ENCODE data around the gene HLF. TPM values are rescaled to one million over a fixed set of nuclear protein-coding genes. Genes with fewer than 3 reads are reported as not detected.

The HLF gene
- total RNA-seq, 4 donors from 2014 or later, result 137 to 176 (median 154) TPM

GRCh38 chr17:55341432-55341831, 76.7 kb downstream of the HLF start:
- WGBS, result 92% methylated on average over 5 of the region's 5 CpGs

GRCh38 chr17:55342800-55343585, 78.2 kb downstream of the HLF start:
- Histone ChIP-seq H3K27ac (replicated peaks in 1 of 4) (no peak overlapping the region), H3K27me3 (no peaks in the 10 kb centered on the region), H3K36me3 (no peaks in the 10 kb centered on the region), H3K9me3 (peaks cover 0 to 5% (median 0%) of the 10 kb centered on the region in 4 donors), H3K4me1 (peaks cover 0 to 11% (median 0%) of the 10 kb centered on the region in 4 donors), H3K4me3 (no peak overlapping the region)
- TF ChIP-seq CTCF (IDR thresholded peaks at IDR 0.05) (no peak), EP300 (IDR thresholded peaks at IDR 0.05) (no peak), POLR2AphosphoS5 (IDR thresholded peaks at IDR 0.05) (no peak), POLR2A (IDR thresholded peaks at IDR 0.05; ENCODE audit: low read depth) (no peak)
- intact Hi-C loops (cut with DNase I), result no loop called here
- DNase-seq (ENCODE audit: extremely low spot score), result peak; percentile 79
- WGBS, result 80% methylated on average over 6 of the region's 6 CpGs

More at GRCh38 chr17:55341432-55341831, 76.7 kb downstream of the HLF start:
- H3K36me3 ChIP-seq, result no peaks in the 10 kb centered on the region
- peaks cover 0 to 11% (median 0%) of the 10 kb centered on the region in 4 donors for H3K4me1 ChIP-seq
- no peak for DNase-seq (ENCODE audit: extremely low spot score)
- H3K9me3 ChIP-seq, result peaks cover 0 to 1% (median 0%) of the 10 kb centered on the region in 4 donors
- no peaks in the 10 kb centered on the region for H3K27me3 ChIP-seq
- TF ChIP-seq POLR2AphosphoS5 (IDR thresholded peaks at IDR 0.05) (no peak), CTCF (IDR thresholded peaks at IDR 0.05) (no peak), POLR2A (IDR thresholded peaks at IDR 0.05; ENCODE audit: low read depth) (no peak), EP300 (IDR thresholded peaks at IDR 0.05) (no peak)
- H3K4me3 ChIP-seq, result no peak overlapping the region
- intact Hi-C loops (cut with DNase I), result no loop called here
- H3K27ac ChIP-seq (replicated peaks in 1 of 4), result no peak overlapping the region

GRCh38 chr17:55343900-55344513, 79.2 kb downstream of the HLF start:
- intact Hi-C loops (cut with DNase I), result no loop called here
- peaks cover 0 to 18% (median 7%) of the 10 kb centered on the region in 4 donors for H3K4me1 ChIP-seq
- H3K27me3 ChIP-seq, result no peaks in the 10 kb centered on the region
- H3K36me3 ChIP-seq, result no peaks in the 10 kb centered on the region
- TF ChIP-seq POLR2AphosphoS5 (IDR thresholded peaks at IDR 0.05) (no peak), POLR2A (IDR thresholded peaks at IDR 0.05; ENCODE audit: low read depth) (no peak), CTCF (IDR thresholded peaks at IDR 0.05) (no peak), EP300 (IDR thresholded peaks at IDR 0.05) (no peak)
- H3K4me3 ChIP-seq, result no peak overlapping the region
- H3K27ac ChIP-seq (replicated peaks in 1 of 4), result no peak overlapping the region
- peaks cover 0 to 5% (median 0%) of the 10 kb centered on the region in 4 donors for H3K9me3 ChIP-seq
- WGBS, result 81% methylated on average over 4 of the region's 4 CpGs
- peak; percentile 37 for DNase-seq (ENCODE audit: extremely low spot score)

- intact Hi-C loops (cut with DNase I), result no loop called here
- H3K36me3 ChIP-seq, result no peaks in the 10 kb centered on the region
- H3K9me3 ChIP-seq, result peaks cover 0 to 5% (median 0%) of the 10 kb centered on the region in 4 donors
- H3K4me1 ChIP-seq, result peaks cover 0 to 21% (median 10%) of the 10 kb centered on the region in 4 donors
- H3K4me3 ChIP-seq, result no peak overlapping the region
- no peaks in the 10 kb centered on the region for H3K27me3 ChIP-seq
- no peak overlapping the region for H3K27ac ChIP-seq (replicated peaks in 1 of 4)
- 87% methylated on average over 3 of the region's 3 CpGs for WGBS
- no peak for TF ChIP-seq EP300 (IDR thresholded peaks at IDR 0.05)
- DNase-seq (ENCODE audit: extremely low spot score), result peak; percentile 57
Measured at GRCh38 chr17:55344514-55344997, 79.8 kb downstream of the HLF start.

- Histone ChIP-seq H3K9me3 (peaks cover 0 to 5% (median 0%) of the 10 kb centered on the region in 4 donors), H3K36me3 (no peaks in the 10 kb centered on the region), H3K27me3 (no peaks in the 10 kb centered on the region), H3K4me1 (peaks cover 0 to 18% (median 10%) of the 10 kb centered on the region in 4 donors), H3K4me3 (no peak overlapping the region), H3K27ac (replicated peaks in 1 of 4) (no peak overlapping the region)
- peak; percentile 45 for DNase-seq (ENCODE audit: extremely low spot score)
- TF ChIP-seq POLR2A (IDR thresholded peaks at IDR 0.05; ENCODE audit: low read depth), result no peak
- no peak for TF ChIP-seq CTCF (IDR thresholded peaks at IDR 0.05)
- no peak for TF ChIP-seq EP300 (IDR thresholded peaks at IDR 0.05)
- TF ChIP-seq POLR2AphosphoS5 (IDR thresholded peaks at IDR 0.05), result no peak
- intact Hi-C loops (cut with DNase I), result loop anchor here (5.0 kb wide), 3 partner anchors 108 to 353 kb away; partner anchors contain the start of gene SMIM36
- WGBS, result 69% methylated on average over 1 of the region's 1 CpG
Measured at GRCh38 chr17:55345132-55345531, 80.4 kb downstream of the HLF start.
